H1 (cell line): Measurements from ENCODE around the gene SCAI. TPM values are rescaled to one million over a fixed set of nuclear protein-coding genes. Genes with fewer than 3 reads are reported as not detected.

Experiments
- CTCF ChIA-PET: fragments of 300-600 bp; sonication (Branson Sonifier 250); formaldehyde crosslinking; loops from one replicate; lab custom pipeline; 2021; ENCODE audit not compliant: partially characterized antibody; lab: Charles Lee
- POLR2A ChIA-PET: fragments of 300-600 bp; sonication (Branson Sonifier 250); formaldehyde crosslinking; loops from one replicate; lab custom pipeline; 2021; ENCODE audit warnings: inconsistent platforms; ENCODE audit not compliant: partially characterized antibody; lab: Charles Lee
- DNase-seq, 2 experiments: peaks; one replicate each; pipeline versions ENCODE4 v3.0.0 to v3.0.0-alpha.2; 2010 to 2022; ENCODE audit warnings: low spot score in 2 of 2, low read depth in 1 of 2, mixed read lengths in 1 of 2
- FAIRE-seq: peaks from 2 replicates; lab custom pipeline; 2011; peaks lifted over from hg19 to GRCh38; lab: Jason Lieb, UNC
- H2AFZ ChIP-seq: 2 replicates; pipeline ENCODE4 v1.8.1; 2012; ENCODE audit warnings: low read length, inconsistent platforms
- H2AK5ac ChIP-seq: 2 replicates; pipeline ENCODE4 v1.6.1; 2013; ENCODE audit warnings: low read depth, low read length
- H2BK120ac ChIP-seq: replicated peaks from 2 replicates; pipeline ENCODE3; 2013; ENCODE audit warnings: low read depth, low read length, inconsistent platforms
- H2BK12ac ChIP-seq: 2 replicates; pipeline ENCODE4 v1.6.1; 2013; ENCODE audit warnings: low read depth, low read length
- H2BK15ac ChIP-seq: 2 replicates; pipeline ENCODE4 v1.6.1; 2013; ENCODE audit warnings: low read length
- H2BK20ac ChIP-seq: 2 replicates; pipeline ENCODE4 v1.6.1; 2013; ENCODE audit warnings: low read length
- H2BK5ac ChIP-seq: 2 replicates; pipeline ENCODE4 v1.6.1; 2013; ENCODE audit warnings: low read depth, low read length
- H3K14ac ChIP-seq: 2 replicates; pipeline ENCODE4 v1.6.1; 2013; ENCODE audit warnings: inconsistent platforms; ENCODE audit not compliant: insufficient read length
- H3K18ac ChIP-seq: 2 replicates; pipeline ENCODE4 v1.6.1; 2013; ENCODE audit warnings: low read length; ENCODE audit errors: extremely low read depth
- H3K23ac ChIP-seq: 2 replicates; pipeline ENCODE4 v1.6.1; 2013; ENCODE audit warnings: inconsistent platforms; ENCODE audit not compliant: insufficient read length
- H3K23me2 ChIP-seq: 2 replicates; pipeline ENCODE4 v1.6.1; 2013; ENCODE audit warnings: low read depth, low read length
- H3K27ac ChIP-seq: 2 replicates; pipeline ENCODE4 v1.6.1; 2011; ENCODE audit warnings: low read depth, low read length, inconsistent platforms
- H3K27me3 ChIP-seq, 4 experiments: replicated peaks in 1 of 4; 1 replicate in 1 of 4; 2 replicates in 3 of 4; pipeline versions ENCODE4 v1.6.1 to v1.8.1; 2011 to 2013; ENCODE audit warnings: low read length in 3 of 4, mild to moderate bottlenecking in 3 of 4, inconsistent platforms in 2 of 4, mixed read lengths in 2 of 4, moderate library complexity in 1 of 4; ENCODE audit not compliant: control insufficient read depth in 3 of 4, insufficient read depth in 3 of 4; ENCODE audit errors: extremely low read depth in 1 of 4
- H3K36me3 ChIP-seq, 4 experiments: 2 replicates each; pipeline versions ENCODE4 v1.6.1 to v1.8.1; 2011 to 2013; ENCODE audit warnings: mild to moderate bottlenecking in 4 of 4, low read length in 3 of 4, moderate library complexity in 2 of 4, control low read depth in 1 of 4, inconsistent platforms in 1 of 4; ENCODE audit not compliant: insufficient read depth in 4 of 4, control insufficient read depth in 2 of 4
- H3K4ac ChIP-seq: replicated peaks from 2 replicates; pipeline ENCODE3; 2013; ENCODE audit warnings: low read length, low read depth, mixed read lengths, inconsistent platforms; ENCODE audit not compliant: insufficient read length
- H3K4me1 ChIP-seq, 4 experiments: replicated peaks in 1 of 4; 1 replicate in 1 of 4; 2 replicates in 3 of 4; pipeline versions ENCODE4 v1.6.1 to v1.8.1; 2011 to 2013; ENCODE audit warnings: low read length in 3 of 4, inconsistent platforms in 2 of 4, mixed read lengths in 1 of 4; ENCODE audit not compliant: insufficient read depth in 4 of 4, control insufficient read depth in 3 of 4
- H3K4me2 ChIP-seq, 2 experiments: 2 replicates each; pipeline versions ENCODE4 v1.6.1 to v1.8.1; 2011 to 2013; ENCODE audit warnings: low read depth in 2 of 2, low read length in 2 of 2, control low read depth in 1 of 2, inconsistent platforms in 1 of 2, mild to moderate bottlenecking in 1 of 2; ENCODE audit not compliant: insufficient read depth in 1 of 2
- H3K4me3 ChIP-seq, 4 experiments: fragments of 200-600, 300-600 bp in 1 of 4; sonication (generic), shearing (Covaris generic), sonication (Bioruptor Twin) in 1 of 4; 2 replicates each; pipeline versions ENCODE4 v1.5.1 to v1.8.1; 2011 to 2016; ENCODE audit warnings: low read length in 4 of 4, low read depth in 3 of 4, control low read depth in 2 of 4, inconsistent platforms in 2 of 4, mild to moderate bottlenecking in 2 of 4, mixed read lengths in 1 of 4, moderate library complexity in 1 of 4; ENCODE audit not compliant: insufficient read depth in 2 of 4; ENCODE audit errors: extremely low read depth in 1 of 4
- H3K56ac ChIP-seq: replicated peaks from 2 replicates; pipeline ENCODE3; 2013; ENCODE audit warnings: low read depth, mild to moderate bottlenecking, mixed read lengths, low read length, inconsistent platforms; ENCODE audit not compliant: insufficient read length
- H3K79me1 ChIP-seq: 2 replicates; pipeline ENCODE4 v1.6.1; 2013; ENCODE audit warnings: low read depth, low read length, control low read depth
- H3K79me2 ChIP-seq, 2 experiments: 2 replicates each; pipeline versions ENCODE4 v1.6.1 to v1.8.1; 2012 to 2013; ENCODE audit warnings: low read length in 2 of 2, mild to moderate bottlenecking in 2 of 2, inconsistent platforms in 1 of 2; ENCODE audit not compliant: insufficient read depth in 2 of 2, control insufficient read depth in 1 of 2
- H3K9ac ChIP-seq, 4 experiments: replicated peaks in 1 of 4; 1 replicate in 1 of 4; 2 replicates in 3 of 4; pipeline versions ENCODE4 v1.6.1 to v1.8.1; 2011 to 2013; ENCODE audit warnings: low read depth in 3 of 4, low read length in 3 of 4, control low read depth in 2 of 4, mild to moderate bottlenecking in 2 of 4, moderate library complexity in 2 of 4, inconsistent platforms in 1 of 4; ENCODE audit errors: extremely low read depth in 1 of 4
- H3K9me3 ChIP-seq, 2 experiments: 2 replicates each; pipeline versions ENCODE4 v1.6.1 to v1.8.1; 2012 to 2013; ENCODE audit warnings: mild to moderate bottlenecking in 2 of 2, moderate library complexity in 2 of 2, control low read depth in 1 of 2, inconsistent platforms in 1 of 2, low read depth in 1 of 2, low read length in 1 of 2, mixed read lengths in 1 of 2; ENCODE audit not compliant: insufficient read depth in 2 of 2
- H4K20me1 ChIP-seq, 2 experiments: replicated peaks in 1 of 2; 2 replicates each; pipeline versions ENCODE3 to v1.8.1; 2011 to 2013; ENCODE audit warnings: inconsistent platforms in 2 of 2, low read length in 2 of 2, mild to moderate bottlenecking in 1 of 2; ENCODE audit not compliant: insufficient read depth in 2 of 2, control insufficient read depth in 1 of 2
- H4K5ac ChIP-seq: 2 replicates; pipeline ENCODE4 v1.6.1; 2013; ENCODE audit warnings: low read length, low read depth, mixed read lengths, inconsistent platforms; ENCODE audit not compliant: insufficient read length
- H4K8ac ChIP-seq: 2 replicates; pipeline ENCODE4 v1.8.0; 2013; ENCODE audit warnings: mild to moderate bottlenecking, moderate library complexity, low read length, inconsistent platforms; ENCODE audit not compliant: insufficient read depth; ENCODE audit errors: extremely low read depth
- H4K91ac ChIP-seq: replicated peaks from 2 replicates; pipeline ENCODE3; 2013; ENCODE audit warnings: low read length, mixed read lengths, inconsistent platforms; ENCODE audit not compliant: insufficient read length
- BACH1 ChIP-seq: IDR thresholded peaks from 2 replicates; pipeline ENCODE4 v1.6.1; 2012; ENCODE audit warnings: low read length, improper control_type of control experiment
- RAD21 ChIP-seq, 2 experiments: IDR thresholded peaks in 1 of 2; conservative IDR thresholded peaks in 1 of 2; 2 replicates each; pipeline ENCODE4 v1.6.1; 2011; ENCODE audit warnings: low read depth in 2 of 2, low read length in 2 of 2, improper control_type of control experiment in 1 of 2, inconsistent platforms in 1 of 2, mild to moderate bottlenecking in 1 of 2, moderate library complexity in 1 of 2
- RBBP5 ChIP-seq: IDR thresholded peaks from 2 replicates; pipeline ENCODE4 v1.7.1; 2012; ENCODE audit warnings: low read depth, mild to moderate bottlenecking, inconsistent platforms, low read length, moderate library complexity, borderline replicate concordance
- USF2 ChIP-seq: IDR thresholded peaks from 2 replicates; pipeline ENCODE4 v1.6.1; 2011; ENCODE audit warnings: low read length, improper control_type of control experiment
- WGBS, 2 experiments: shearing (Covaris generic) in 1 of 2; methylation state at CpG; one replicate each; pipeline versions ENCODE4 v1.1.6 to v1.1.7; 2013 to 2015; ENCODE audit warnings: low lambda C conversion rate in 2 of 2, mixed read lengths in 2 of 2, inconsistent platforms in 1 of 2, low coverage in 1 of 2, missing lambda C conversion rate in 1 of 2; ENCODE audit not compliant: insufficient replicate concordance in 2 of 2, insufficient coverage in 1 of 2, insufficient read length in 1 of 2; ENCODE audit errors: extremely low coverage in 1 of 2, missing lambda C conversion rate in 1 of 2; 5-methylcytosine and 5-hydroxymethylcytosine counted together
- polyA plus RNA-seq, 7 experiments: library from polyadenylated mRNA; depleted of rRNA in 3 of 7; stranded (reverse) in 5 of 7; unstranded in 2 of 7; fragments of >200 nt in 5 of 7; fragments of 200-250 nt in 2 of 7; gene quantifications; 1 replicate in 5 of 7; 2 replicates in 1 of 7; 4 replicates in 1 of 7; pipeline versions ENCODE4 v1.2.1 to v1.2.3, GENCODE V29; 2011 to 2013; ENCODE audit warnings: missing spikeins in 2 of 7, mixed read lengths in 2 of 7
- total RNA-seq: library from RNA; stranded (reverse); fragmentation: NEBNext Ultra II Directional; extraction: Animal tissue kit (Norgen Biotek cat#: 25700); gene quantifications from 2 replicates; pipeline ENCODE4 v1.2.1, GENCODE V29; 2021

Gene SCAI
- total and polyA plus RNA-seq, 2 of the 8 experiments (the other 6 are each of a cell fraction or from before 2014, with no cell fraction given), result 6.4 to 19.8 TPM

GRCh38 chr9:125153712-125154367 is 10.5 kb upstream of the SCAI start:
- Histone ChIP-seq H3K9me3 (no peaks in the 10 kb centered on the region), H2BK5ac (no peak overlapping the region), H2BK120ac (no peak overlapping the region), H3K56ac (no peak overlapping the region), H3K79me1 (no peaks in the 10 kb centered on the region), H3K23me2 (no peaks in the 10 kb centered on the region), H2AFZ (no peak overlapping the region), H3K4me2 (no peak overlapping the region), H3K9ac (no peak overlapping the region), H4K5ac (no peak overlapping the region), H3K79me2 (no peaks in the 10 kb centered on the region), H3K23ac (no peak overlapping the region), H3K14ac (no peak overlapping the region), H4K8ac (no peak overlapping the region; the same call in 1 of the 2 replicates), H3K18ac (no peak overlapping the region), H3K27ac (no peak overlapping the region), H3K27me3 (no peaks in the 10 kb centered on the region), H2BK20ac (no peak overlapping the region), H2BK15ac (no peak overlapping the region), H2AK5ac (no peak overlapping the region), H3K4me3 (no peak overlapping the region), H4K20me1 (peaks cover 0 to 2% of the 10 kb centered on the region in 2 experiments), H2BK12ac (no peak overlapping the region), H4K91ac (no peak overlapping the region), H3K4ac (no peak overlapping the region), H3K36me3 (peaks cover 16 to 47% (median 29%) of the 10 kb centered on the region in 4 experiments), H3K4me1 (peaks cover 0 to 5% (median 1%) of the 10 kb centered on the region in 4 experiments; a peak in 1 of 7 replicates)
- TF ChIP-seq BACH1, result no peak
- no peak for TF ChIP-seq RBBP5
- no peak for TF ChIP-seq RAD21 (IDR thresholded peaks at IDR 0.05 in 1 of 2, conservative IDR thresholded peaks at IDR 0.05 in 1 of 2; ENCODE audit: low read depth in 2 of 2, low read length in 2 of 2)
- TF ChIP-seq USF2, result no peak
- ChIA-PET POLR2A (no interaction called here), CTCF (interaction anchor here (0.6 to 1.1 kb wide), 2 partner anchors 10 to 65 kb away, joined by 3 read pairs; no protein-coding TSS in a partner anchor)
- DNase-seq, result no peak
- FAIRE-seq, result no peak
- 94% methylated on average over 4 of the region's 4 CpGs; no CpG with 5 or more reads in 1 of the 2 experiments for WGBS, 2 experiments
